SU-DHL-6 (cell line): Measurements from ENCODE around the gene LHPP.

Experiments used
- CTCF ChIP-seq: fragments of 200-600 bp; sonication (generic); IDR thresholded peaks from one replicate; pipeline ENCODE4 v1.5.1; 2017; ENCODE audit warnings: antibody characterized with exemption, mild to moderate bottlenecking, low read length, moderate library complexity; ENCODE audit not compliant: insufficient read depth, poor library complexity, severe bottlenecking
- EZH2phosphoT487 ChIP-seq: fragments of 200-600 bp; sonication (generic), shearing (Covaris generic); conservative IDR thresholded peaks from 2 replicates; pipeline ENCODE4 v1.6.1; 2018; ENCODE audit warnings: mild to moderate bottlenecking, antibody characterized with exemption, low read length, moderate library complexity, mixed read lengths

DNA sequence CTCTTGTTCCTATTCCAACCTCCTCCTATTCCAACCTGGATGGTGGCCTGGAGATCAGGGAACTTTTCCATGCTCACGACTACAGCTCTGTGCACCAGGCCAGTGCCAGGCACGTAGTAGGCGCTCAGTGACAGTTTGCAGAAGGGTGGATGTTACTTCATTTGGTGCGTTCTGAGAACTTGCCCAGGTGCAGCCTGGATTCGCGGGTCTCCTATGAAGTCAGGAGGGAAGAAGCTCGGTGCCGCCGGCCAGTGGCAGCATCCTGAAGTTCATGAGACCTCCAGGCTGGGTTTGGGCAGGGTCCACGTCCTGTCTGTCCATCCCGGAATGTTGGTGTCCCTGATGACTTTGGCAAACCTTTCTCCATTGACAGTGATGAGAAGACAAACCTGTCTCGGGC lies 21.3 kb downstream of the LHPP start:
- TF ChIP-seq CTCF, result no peak
- no peak for TF ChIP-seq EZH2phosphoT487
